ENCODE measurements around the gene TLE5. TPM values are rescaled to one million over a fixed set of nuclear protein-coding genes. Genes with fewer than 3 reads are reported as not detected.

The TLE5 gene
- total and polyA plus RNA-seq, 9 of the 15 experiments (the other 6 are each of a cell fraction or from before 2014, with no cell fraction given), result 2.0 to 347 (median 235) TPM

- Histone ChIP-seq H3K79me2 (ENCODE audit: control insufficient read depth, insufficient read depth, low read length) (peaks cover 74% of the 10 kb centered on the region), H3K4me1 (replicated peaks in 1 of 2; ENCODE audit: control insufficient read depth in 2 of 2, insufficient read depth in 2 of 2, low read length in 2 of 2) (peaks cover 17 to 78% of the 10 kb centered on the region in 2 experiments; a peak in 4 of 5 replicates), H4K20me1 (replicated peaks; ENCODE audit: control insufficient read depth, insufficient read depth, low read length) (peaks cover 67% of the 10 kb centered on the region), H3K4me2 (ENCODE audit: insufficient read depth, low read length) (no peak overlapping the region), H3K27me3 (ENCODE audit: control insufficient read depth in 2 of 2, insufficient read depth in 2 of 2, low read length in 2 of 2) (no peaks in the 10 kb centered on the region), H3K9me1 (ENCODE audit: control insufficient read depth, insufficient read depth, low read length) (peaks cover 3% of the 10 kb centered on the region), H3K9ac (ENCODE audit: insufficient read depth in 1 of 2, low read depth in 2 of 2, low read length in 2 of 2) (peak overlapping the region in 1 of 2 experiments; percentile 99; a peak in 1 of 4 replicates), H3K27ac (ENCODE audit: extremely low read depth, low read depth, low read length) (no peak overlapping the region), H3K36me3 (ENCODE audit: control insufficient read depth, insufficient read depth, low read length) (peaks cover 3% of the 10 kb centered on the region; the same call in 1 of the 3 replicates), H3K9me3 (replicated peaks; ENCODE audit: control insufficient read depth, insufficient read depth, low read depth, low read length) (no peaks in the 10 kb centered on the region), H3K4me3 (no peak overlapping the region), H2AFZ (ENCODE audit: low read depth, low read length) (no peak overlapping the region)
- intact Hi-C loops (cut with micrococcal nuclease) (no loop called here), in situ Hi-C loops (cut with MboI) (no loop called here)
- DNase-seq (ENCODE audit: extremely low read depth in 1 of 4, low spot score in 3 of 4) (no peak), ATAC-seq (no peak), FAIRE-seq (no peak)
- CTCF ChIA-PET (ENCODE audit: low intra/inter-chr PET ratio), result no interaction called here
- 81% methylated on average over 10 of the region's 11 CpGs for WGBS (ENCODE audit: insufficient coverage, low coverage, missing lambda C conversion rate)
- no TSS peak for BruUV-seq (replicated peaks)
- TF ChIP-seq RBFOX2 (IDR thresholded peaks at IDR 0.05; ENCODE audit: low read depth, low read length) (peak; percentile 18; the same call in 1 of the 2 replicates), RBM15 (IDR thresholded peaks at IDR 0.05; ENCODE audit: insufficient read depth, low read length) (no peak)
- POLR2A ChIA-PET, result interaction anchor here (0.7 kb wide), 1 partner anchor 27 kb away, joined by 3 read pairs; no protein-coding TSS in a partner anchor
These were observed 34.6 kb upstream of the TLE5 start for GRCh38 chr19:3096902-3097326.

GRCh38 chr19:3096267-3096901 is 34.1 kb upstream of the TLE5 start:
- no peak for FAIRE-seq
- ATAC-seq, result no peak
- H3K4me2 ChIP-seq (ENCODE audit: insufficient read depth, low read length), result peak overlapping the region; percentile 73; the same call in 1 of the 2 replicates
- H3K27ac ChIP-seq (ENCODE audit: extremely low read depth, low read depth, low read length), result no peak overlapping the region
- no peak overlapping the region for H2AFZ ChIP-seq (ENCODE audit: low read depth, low read length)
- H3K27me3 ChIP-seq (ENCODE audit: control insufficient read depth in 2 of 2, insufficient read depth in 2 of 2, low read length in 2 of 2), result no peaks in the 10 kb centered on the region
- H3K79me2 ChIP-seq (ENCODE audit: control insufficient read depth, insufficient read depth, low read length), result peaks cover 70% of the 10 kb centered on the region
- TF ChIP-seq BHLHE40 (IDR thresholded peaks at IDR 0.05; ENCODE audit: low read length) (0 out of 2 replicates have a peak, but pooled peaks have one; percentile 26), ESRRA (IDR thresholded peaks at IDR 0.05; ENCODE audit: borderline replicate concordance, low read depth) (no peak), MBD1 (CRISPR knock-in tag; IDR thresholded peaks at IDR 0.05) (no peak)
- peaks cover 3% of the 10 kb centered on the region for H3K9me1 ChIP-seq (ENCODE audit: control insufficient read depth, insufficient read depth, low read length)
- peaks cover 17 to 75% of the 10 kb centered on the region in 2 experiments; a peak in 4 of 5 replicates for H3K4me1 ChIP-seq (replicated peaks in 1 of 2; ENCODE audit: control insufficient read depth in 2 of 2, insufficient read depth in 2 of 2, low read length in 2 of 2)
- peak overlapping the region; percentile 63; the same call in 1 of the 2 replicates for H3K4me3 ChIP-seq
- ChIA-PET POLR2A (interaction anchor here (0.7 to 1.1 kb wide), 3 partner anchors 10 to 57 kb away, joined by 3 read pairs; no protein-coding TSS in a partner anchor), CTCF (ENCODE audit: low intra/inter-chr PET ratio) (no interaction called here)
- no peak for DNase-seq (ENCODE audit: extremely low read depth in 1 of 4, low spot score in 3 of 4)
- 66% methylated on average over 23 of the region's 25 CpGs for WGBS (ENCODE audit: insufficient coverage, low coverage, missing lambda C conversion rate)
- H3K36me3 ChIP-seq (ENCODE audit: control insufficient read depth, insufficient read depth, low read length), result peaks cover 3% of the 10 kb centered on the region; the same call in 1 of the 3 replicates
- intact Hi-C loops (cut with micrococcal nuclease), result no loop called here
- TSS peak; percentile 38 for BruUV-seq (replicated peaks)
- in situ Hi-C loops (cut with MboI), result no loop called here
- no peaks in the 10 kb centered on the region for H3K9me3 ChIP-seq (replicated peaks; ENCODE audit: control insufficient read depth, insufficient read depth, low read depth, low read length)
- peaks cover 62% of the 10 kb centered on the region for H4K20me1 ChIP-seq (replicated peaks; ENCODE audit: control insufficient read depth, insufficient read depth, low read length)
- H3K9ac ChIP-seq (ENCODE audit: insufficient read depth in 1 of 2, low read depth in 2 of 2, low read length in 2 of 2), result peak overlapping the region in 1 of 2 experiments; percentile 99; a peak in 2 of 4 replicates

All from K562 (cell line).